MCF 10A (cell line): ENCODE data around the gene GNL3. TPM values are rescaled to one million over a fixed set of nuclear protein-coding genes. Genes with fewer than 3 reads are reported as not detected.
A peak's percentile ranks its signal among the peaks of the same experiment; 100 is the strongest.

ENCODE experiments used
- BruUV-seq: library from RNA; stranded (reverse); fragments of 400-500 nt; replicated peaks from 2 replicates; lab custom pipeline; 2021; lab: Mats Ljungman, UMichigan
- CTCF ChIA-PET: fragments of 300-600 bp; sonication (Branson Sonifier 250); formaldehyde crosslinking; extraction: SDS; loops from one replicate; lab custom pipeline; 2021; ENCODE audit warnings: antibody characterized with exemption, inconsistent platforms; lab: Yijun Ruan, JAX
- POLR2A ChIA-PET: fragments of 300-600, 350-650 bp; sonication (Branson Sonifier 250); formaldehyde crosslinking; extraction: SDS; loops from one replicate; lab custom pipeline; 2020; ENCODE audit warnings: antibody characterized with exemption, inconsistent platforms; lab: Yijun Ruan, JAX
- DNase-seq: peaks from one replicate; pipeline ENCODE4 v3.0.0-alpha.2; 2018; ENCODE audit not compliant: unreplicated experiment
- H3K27ac Mint-ChIP-seq: one replicate; pipeline ENCODE4 v1.8.0; 2022; ENCODE audit warnings: mild to moderate bottlenecking, low read depth, mixed read lengths; ENCODE audit not compliant: unreplicated experiment
- H3K27me3 Mint-ChIP-seq: one replicate; pipeline ENCODE4 v1.8.0; 2022; ENCODE audit warnings: mixed read lengths; ENCODE audit not compliant: insufficient read depth, unreplicated experiment
- H3K36me3 Mint-ChIP-seq: one replicate; pipeline ENCODE4 v1.8.0; 2022; ENCODE audit warnings: mild to moderate bottlenecking, moderate library complexity, mixed read lengths; ENCODE audit not compliant: insufficient read depth, unreplicated experiment
- H3K4me1 Mint-ChIP-seq: one replicate; pipeline ENCODE4 v1.8.0; 2022; ENCODE audit warnings: mixed read lengths; ENCODE audit not compliant: insufficient read depth, unreplicated experiment
- H3K4me3 Mint-ChIP-seq: one replicate; pipeline ENCODE4 v1.8.0; 2022; ENCODE audit warnings: mild to moderate bottlenecking, moderate library complexity, mixed read lengths; ENCODE audit not compliant: unreplicated experiment
- H3K9me3 Mint-ChIP-seq: one replicate; pipeline ENCODE4 v1.8.0; 2022; ENCODE audit warnings: mixed read lengths; ENCODE audit not compliant: unreplicated experiment
- intact Hi-C: fragments of 100-400 bp; cut with micrococcal nuclease; formaldehyde crosslinking; loops from 2 replicates; pipeline ENCODE4 v1.14.1; 2022
- total RNA-seq: library from RNA; stranded (reverse); gene quantifications from 2 replicates; pipeline ENCODE4 v1.2.3, GENCODE V29; 2022
- TF ChIP-seq, protein P1 (sequence below): fragments of 200-600 bp; IDR thresholded peaks from one replicate; pipeline ENCODE4 v1.8.0; 2022; ENCODE audit warnings: antibody characterized with exemption, mild to moderate bottlenecking; ENCODE audit not compliant: unreplicated experiment

GNL3 gene
- total RNA-seq, 1 experiment from 2014 or later = 200 TPM

DNA sequence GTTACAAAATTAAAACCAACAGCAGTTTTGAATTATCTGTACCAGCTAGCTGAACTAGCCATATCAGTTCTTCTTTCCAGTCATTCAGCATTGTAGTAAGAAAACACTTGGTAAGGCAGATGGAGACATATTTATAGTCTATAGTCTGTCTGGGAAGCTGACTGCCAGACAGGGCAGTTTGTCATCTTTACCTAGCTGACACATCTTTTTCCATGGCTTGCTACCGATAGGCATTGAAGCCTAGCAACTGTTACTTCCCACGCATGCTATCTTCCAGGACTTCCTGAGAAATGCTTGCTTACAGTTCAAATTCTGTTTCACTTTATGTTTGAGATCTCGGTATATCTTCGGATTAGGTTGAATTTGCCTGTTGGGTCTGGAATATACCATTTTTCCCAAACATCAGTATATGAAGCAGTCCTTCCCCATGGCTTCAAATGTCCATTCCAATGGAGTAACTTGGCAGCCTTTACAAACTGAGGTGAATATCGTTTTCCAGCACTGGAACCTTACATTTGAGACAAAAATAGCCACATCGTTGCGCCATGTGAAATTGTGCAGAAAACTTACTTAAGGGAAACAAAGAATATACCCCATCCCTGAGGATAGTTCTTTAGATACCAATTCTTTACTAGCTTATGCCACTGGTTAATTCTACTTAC, 8.8 kb downstream of the GNL3 start:
- intact Hi-C loops = no loop called here

DNA sequence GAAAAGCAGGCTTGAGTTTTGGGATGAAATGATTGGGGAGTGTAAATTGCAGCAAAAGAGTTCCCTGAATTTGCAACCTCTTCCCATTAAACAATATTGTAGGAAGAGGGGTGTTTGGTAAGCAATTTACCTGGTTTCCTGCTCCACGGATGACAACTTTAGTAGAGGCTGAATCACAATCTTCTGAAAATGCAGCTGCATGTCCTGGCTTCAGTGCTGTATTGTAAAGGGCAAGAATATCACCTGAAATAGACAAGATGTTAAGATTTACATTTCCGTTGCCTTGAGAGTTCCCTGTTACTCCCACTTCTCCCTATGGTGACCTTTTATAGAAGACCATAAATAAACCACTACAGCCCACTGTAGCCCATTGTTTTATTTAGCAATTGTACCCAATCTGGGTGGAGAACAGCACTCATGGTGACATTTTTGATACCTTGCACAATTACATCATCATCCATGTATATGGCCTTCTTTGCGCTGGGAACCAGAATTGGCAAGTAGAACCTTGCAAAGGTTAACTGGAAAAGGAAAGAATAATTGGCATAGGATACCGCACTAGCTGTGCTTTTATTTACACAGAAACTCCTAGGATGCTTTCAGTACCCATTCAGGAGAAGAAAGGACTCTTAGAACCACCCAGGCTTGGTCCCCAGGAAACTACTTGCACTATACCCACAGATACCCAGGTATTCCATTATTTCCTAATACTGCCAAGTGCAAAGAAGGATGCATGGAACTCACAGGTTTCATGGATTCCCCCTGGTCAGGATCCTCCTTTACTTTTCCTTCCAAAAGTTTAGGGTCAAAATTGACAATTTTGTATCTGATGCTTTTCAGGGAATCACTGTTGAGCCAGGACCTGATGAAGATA, 10.2 kb downstream of the GNL3 start:
- CTCF ChIA-PET = no interaction called here
- no peak overlapping the region for H3K4me3 Mint-ChIP-seq
- no TSS peak for BruUV-seq
- POLR2A ChIA-PET = interaction anchor here (0.6 to 6.5 kb wide), 4 partner anchors 10 to 238 kb away, joined by 3 to 75 read pairs (median 18); partner anchors contain the start of genes GLT8D1, GNL3, PBRM1 and SPCS1
- peaks cover 70% of the 10 kb centered on the region for H3K36me3 Mint-ChIP-seq
- no peaks in the 10 kb centered on the region for H3K27me3 Mint-ChIP-seq
- no peaks in the 10 kb centered on the region for H3K9me3 Mint-ChIP-seq
- no peak overlapping the region for H3K27ac Mint-ChIP-seq
- intact Hi-C loops = no loop called here
- DNase-seq = no peak
- peaks cover 5% of the 10 kb centered on the region for H3K4me1 Mint-ChIP-seq
- TF ChIP-seq, protein P1, sequence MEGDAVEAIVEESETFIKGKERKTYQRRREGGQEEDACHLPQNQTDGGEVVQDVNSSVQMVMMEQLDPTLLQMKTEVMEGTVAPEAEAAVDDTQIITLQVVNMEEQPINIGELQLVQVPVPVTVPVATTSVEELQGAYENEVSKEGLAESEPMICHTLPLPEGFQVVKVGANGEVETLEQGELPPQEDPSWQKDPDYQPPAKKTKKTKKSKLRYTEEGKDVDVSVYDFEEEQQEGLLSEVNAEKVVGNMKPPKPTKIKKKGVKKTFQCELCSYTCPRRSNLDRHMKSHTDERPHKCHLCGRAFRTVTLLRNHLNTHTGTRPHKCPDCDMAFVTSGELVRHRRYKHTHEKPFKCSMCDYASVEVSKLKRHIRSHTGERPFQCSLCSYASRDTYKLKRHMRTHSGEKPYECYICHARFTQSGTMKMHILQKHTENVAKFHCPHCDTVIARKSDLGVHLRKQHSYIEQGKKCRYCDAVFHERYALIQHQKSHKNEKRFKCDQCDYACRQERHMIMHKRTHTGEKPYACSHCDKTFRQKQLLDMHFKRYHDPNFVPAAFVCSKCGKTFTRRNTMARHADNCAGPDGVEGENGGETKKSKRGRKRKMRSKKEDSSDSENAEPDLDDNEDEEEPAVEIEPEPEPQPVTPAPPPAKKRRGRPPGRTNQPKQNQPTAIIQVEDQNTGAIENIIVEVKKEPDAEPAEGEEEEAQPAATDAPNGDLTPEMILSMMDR = no peak

More for the DNA sequence above, 8.8 kb downstream of the GNL3 start:
- Mint-ChIP-seq H3K9me3 (no peaks in the 10 kb centered on the region), H3K4me3 (no peak overlapping the region), H3K36me3 (peaks cover 84% of the 10 kb centered on the region), H3K4me1 (peaks cover 5% of the 10 kb centered on the region), H3K27ac (no peak overlapping the region), H3K27me3 (no peaks in the 10 kb centered on the region)
- ChIA-PET CTCF (interaction anchor here (1.0 kb wide), 1 partner anchor 47 kb away, joined by 3 read pairs; no protein-coding TSS in a partner anchor), POLR2A (interaction anchor here (3.9 to 6.5 kb wide), 2 partner anchors 8 to 12 kb away, joined by 34 to 75 read pairs; partner anchors contain the start of genes GLT8D1, GNL3, PBRM1 and SPCS1)
- TF ChIP-seq, protein P1 = no peak
- TSS peak; percentile 62 for BruUV-seq
- DNase-seq = no peak

DNA sequence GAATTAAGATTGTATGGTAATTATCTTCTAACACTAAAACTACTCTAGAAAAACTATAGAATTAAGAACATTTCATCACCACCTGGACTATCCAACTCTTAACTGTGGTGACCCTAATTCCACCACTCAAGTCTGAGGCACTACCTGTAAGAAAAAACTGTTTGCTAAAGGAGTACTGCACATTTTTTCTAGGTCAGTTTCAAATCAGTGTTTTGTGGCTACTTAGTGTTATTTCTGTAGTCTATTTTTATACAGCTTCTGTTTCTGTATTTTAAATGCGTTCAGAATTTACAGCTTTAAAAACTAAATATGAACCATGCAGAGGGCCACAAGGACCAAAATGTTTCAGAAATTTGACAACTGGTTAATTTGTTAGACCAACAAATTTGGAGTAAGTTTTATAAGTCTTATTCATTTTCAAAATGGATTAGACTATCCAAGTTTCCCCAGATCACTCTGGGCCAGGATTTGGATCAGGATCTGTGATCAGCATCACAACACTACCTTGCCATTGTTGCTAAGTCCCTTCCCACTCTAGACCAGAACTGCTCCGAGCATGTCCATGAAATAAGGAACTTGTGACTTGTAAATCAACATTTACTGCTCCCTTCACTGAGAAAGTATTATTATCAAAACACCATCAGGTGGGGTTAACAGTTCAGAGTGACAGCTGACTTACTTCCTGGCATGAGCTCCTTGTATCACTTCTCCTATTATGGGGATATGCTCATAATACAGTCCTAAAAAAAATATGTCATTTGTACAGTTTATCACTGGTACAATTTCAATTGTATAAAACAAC, 11.2 kb downstream of the GNL3 start:
- BruUV-seq = no TSS peak
- no peaks in the 10 kb centered on the region for H3K9me3 Mint-ChIP-seq
- H3K27ac Mint-ChIP-seq = no peak overlapping the region
- intact Hi-C loops = no loop called here
- H3K4me1 Mint-ChIP-seq = peaks cover 5% of the 10 kb centered on the region
- no peaks in the 10 kb centered on the region for H3K27me3 Mint-ChIP-seq
- POLR2A ChIA-PET = interaction anchor here (0.7 to 6.5 kb wide), 4 partner anchors 9 to 239 kb away, joined by 3 to 75 read pairs (median 18); partner anchors contain the start of genes GLT8D1, GNL3, PBRM1 and SPCS1
- CTCF ChIA-PET = no interaction called here
- TF ChIP-seq, protein P1 = no peak
- no peak overlapping the region for H3K4me3 Mint-ChIP-seq
- no peak for DNase-seq
- peaks cover 60% of the 10 kb centered on the region for H3K36me3 Mint-ChIP-seq
